Measurements from ENCODE around the gene CR1. TPM values are rescaled to one million over a fixed set of nuclear protein-coding genes. Genes with fewer than 3 reads are reported as not detected.
A peak's percentile ranks its signal among the peaks of the same experiment; 100 is the strongest.

CR1 gene
- total and polyA plus RNA-seq, 9 of the 15 experiments (the other 6 are each of a cell fraction or from before 2014, with no cell fraction given), result 0.07 to 0.47 (median 0.18) TPM

- peak; percentile 58; the same call in 1 of the 2 replicates for TF ChIP-seq ZNF512 (tag; IDR thresholded peaks at IDR 0.05)
- no peak for TF ChIP-seq RBM14 (IDR thresholded peaks at IDR 0.05; ENCODE audit: borderline replicate concordance, insufficient read depth, low read depth, low read length)
- 0 out of 2 replicates have a peak, but pooled peaks have one; percentile 3 for TF ChIP-seq THRA (IDR thresholded peaks at IDR 0.05)
- no peak for TF ChIP-seq ZNF384 (IDR thresholded peaks at IDR 0.05; ENCODE audit: low read depth, low read length)
Measured at GRCh38 chr1:207626972-207627337, 131.0 kb downstream of the CR1 start (continued).

- ChIA-PET POLR2A (interaction anchor here (0.6 to 1.9 kb wide), 4 partner anchors 11 to 108 kb away, joined by 3 to 7 read pairs (median 4); no protein-coding TSS in a partner anchor), CTCF (ENCODE audit: low intra/inter-chr PET ratio) (no interaction called here)
- no peak overlapping the region for H3K4me3 ChIP-seq
- H3K9me1 ChIP-seq (ENCODE audit: control insufficient read depth, insufficient read depth, low read length), result no peaks in the 10 kb centered on the region
- 100% methylated on average over 2 of the region's 2 CpGs for WGBS (ENCODE audit: insufficient coverage, low coverage, missing lambda C conversion rate)
- H3K4me1 ChIP-seq (replicated peaks in 1 of 2; ENCODE audit: control insufficient read depth in 2 of 2, insufficient read depth in 2 of 2, low read length in 2 of 2), result peaks cover 9 to 56% of the 10 kb centered on the region in 2 experiments
- H2AFZ ChIP-seq (ENCODE audit: low read depth, low read length), result peak overlapping the region; percentile 75
- intact Hi-C loops (cut with micrococcal nuclease) (loop anchor here (2.0 kb wide), 1 partner anchor 23 kb away; no protein-coding TSS in a partner anchor), in situ Hi-C loops (cut with MboI) (no loop called here)
- no peak for ATAC-seq
- no peaks in the 10 kb centered on the region for H4K20me1 ChIP-seq (replicated peaks; ENCODE audit: control insufficient read depth, insufficient read depth, low read length)
- peak overlapping the region in 1 of 2 experiments; percentile 2; a peak in 1 of 4 replicates for H3K9ac ChIP-seq (ENCODE audit: insufficient read depth in 1 of 2, low read depth in 2 of 2, low read length in 2 of 2)
- H3K27ac ChIP-seq (ENCODE audit: extremely low read depth, low read depth, low read length), result peak overlapping the region; percentile 97
- BruUV-seq (replicated peaks), result no TSS peak
- no peak overlapping the region for H3K4me2 ChIP-seq (ENCODE audit: insufficient read depth, low read length)
- DNase-seq (ENCODE audit: extremely low read depth in 1 of 4, low spot score in 3 of 4), result no peak
- H3K79me2 ChIP-seq (ENCODE audit: control insufficient read depth, insufficient read depth, low read length), result no peaks in the 10 kb centered on the region
- peaks cover 10% of the 10 kb centered on the region; the same call in 2 of the 3 replicates for H3K36me3 ChIP-seq (ENCODE audit: control insufficient read depth, insufficient read depth, low read length)
- no peaks in the 10 kb centered on the region for H3K27me3 ChIP-seq (ENCODE audit: control insufficient read depth in 2 of 2, insufficient read depth in 2 of 2, low read length in 2 of 2)
- H3K9me3 ChIP-seq (replicated peaks; ENCODE audit: control insufficient read depth, insufficient read depth, low read depth, low read length), result peaks cover 14% of the 10 kb centered on the region
- no peak for FAIRE-seq
- TF ChIP-seq ZNF592 (IDR thresholded peaks at IDR 0.05) (peak; percentile 19; the same call in 1 of the 2 replicates), ZNF175 (CRISPR knock-in tag; IDR thresholded peaks at IDR 0.05; ENCODE audit: low read depth) (peak; percentile 3; the same call in 1 of the 2 replicates), CTCF (IDR thresholded peaks at IDR 0.05 in 2 of 3, conservative IDR thresholded peaks at IDR 0.05 in 1 of 3; ENCODE audit: insufficient read depth in 2 of 3, low read depth in 1 of 3, low read length in 3 of 3) (no peak), POLR2A (conservative IDR thresholded peaks at IDR 0.05) (no peak), PTRF (tag; IDR thresholded peaks at IDR 0.05) (no peak), NR4A1 (CRISPR knock-in tag; IDR thresholded peaks at IDR 0.05) (no peak), NR4A1 (tag; IDR thresholded peaks at IDR 0.05) (peak; percentile 45; the same call in 1 of the 2 replicates)
Measured at GRCh38 chr1:207627496-207627895, 131.5 kb downstream of the CR1 start.
